GM12801 (cell line): ENCODE measurements around the gene CFAP43.

Experiments used
- TF ChIP-seq, protein P1 (sequence below): IDR thresholded peaks from one replicate; pipeline ENCODE4 v1.5.1; 2011; ENCODE audit warnings: control low read depth; ENCODE audit not compliant: insufficient read length; ENCODE audit errors: extremely low read depth

CFAP43 gene

DNA sequence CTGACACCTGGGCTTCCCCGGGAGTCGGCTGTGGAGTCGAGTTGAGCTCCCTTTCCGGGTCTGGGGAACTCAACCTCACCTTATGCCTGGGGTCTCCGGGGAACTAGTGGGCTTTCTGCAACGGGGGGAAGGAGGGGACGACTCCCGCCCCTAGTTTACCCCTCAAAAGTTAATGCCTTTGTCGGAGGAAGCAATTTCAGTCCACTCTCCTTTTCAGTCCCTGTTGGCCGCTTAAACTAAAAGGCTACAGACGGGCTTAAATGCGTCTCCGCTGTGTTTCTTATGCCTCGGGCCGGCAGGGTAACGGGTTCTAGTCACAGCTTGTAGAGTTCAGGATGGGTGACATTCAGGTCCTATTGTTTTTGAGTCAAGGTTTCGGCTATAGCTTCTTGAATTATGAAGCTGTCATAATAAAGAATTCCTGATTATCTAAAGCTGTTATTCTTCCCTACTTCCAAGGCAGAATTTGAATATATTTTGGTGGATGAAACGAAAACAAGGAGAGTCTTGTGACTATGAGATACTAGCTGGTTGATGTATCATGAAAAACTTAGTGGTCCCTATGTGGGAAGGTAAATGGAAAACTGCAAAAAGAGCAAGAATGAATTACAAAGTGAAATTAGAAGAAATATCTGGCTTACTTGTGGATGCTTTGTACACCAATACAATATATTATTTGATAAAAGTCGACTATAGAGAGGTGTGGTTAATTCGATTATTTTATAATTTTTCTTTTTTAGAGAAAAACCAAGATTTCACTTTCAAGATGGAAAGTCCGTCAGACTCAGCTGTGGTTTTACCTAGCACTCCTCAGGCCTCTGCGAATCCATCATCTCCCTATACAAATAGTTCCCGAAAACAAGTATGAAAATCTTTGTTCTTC lies 109.7 kb downstream of the CFAP43 start:
- TF ChIP-seq, protein P1, sequence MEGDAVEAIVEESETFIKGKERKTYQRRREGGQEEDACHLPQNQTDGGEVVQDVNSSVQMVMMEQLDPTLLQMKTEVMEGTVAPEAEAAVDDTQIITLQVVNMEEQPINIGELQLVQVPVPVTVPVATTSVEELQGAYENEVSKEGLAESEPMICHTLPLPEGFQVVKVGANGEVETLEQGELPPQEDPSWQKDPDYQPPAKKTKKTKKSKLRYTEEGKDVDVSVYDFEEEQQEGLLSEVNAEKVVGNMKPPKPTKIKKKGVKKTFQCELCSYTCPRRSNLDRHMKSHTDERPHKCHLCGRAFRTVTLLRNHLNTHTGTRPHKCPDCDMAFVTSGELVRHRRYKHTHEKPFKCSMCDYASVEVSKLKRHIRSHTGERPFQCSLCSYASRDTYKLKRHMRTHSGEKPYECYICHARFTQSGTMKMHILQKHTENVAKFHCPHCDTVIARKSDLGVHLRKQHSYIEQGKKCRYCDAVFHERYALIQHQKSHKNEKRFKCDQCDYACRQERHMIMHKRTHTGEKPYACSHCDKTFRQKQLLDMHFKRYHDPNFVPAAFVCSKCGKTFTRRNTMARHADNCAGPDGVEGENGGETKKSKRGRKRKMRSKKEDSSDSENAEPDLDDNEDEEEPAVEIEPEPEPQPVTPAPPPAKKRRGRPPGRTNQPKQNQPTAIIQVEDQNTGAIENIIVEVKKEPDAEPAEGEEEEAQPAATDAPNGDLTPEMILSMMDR: no peak

DNA sequence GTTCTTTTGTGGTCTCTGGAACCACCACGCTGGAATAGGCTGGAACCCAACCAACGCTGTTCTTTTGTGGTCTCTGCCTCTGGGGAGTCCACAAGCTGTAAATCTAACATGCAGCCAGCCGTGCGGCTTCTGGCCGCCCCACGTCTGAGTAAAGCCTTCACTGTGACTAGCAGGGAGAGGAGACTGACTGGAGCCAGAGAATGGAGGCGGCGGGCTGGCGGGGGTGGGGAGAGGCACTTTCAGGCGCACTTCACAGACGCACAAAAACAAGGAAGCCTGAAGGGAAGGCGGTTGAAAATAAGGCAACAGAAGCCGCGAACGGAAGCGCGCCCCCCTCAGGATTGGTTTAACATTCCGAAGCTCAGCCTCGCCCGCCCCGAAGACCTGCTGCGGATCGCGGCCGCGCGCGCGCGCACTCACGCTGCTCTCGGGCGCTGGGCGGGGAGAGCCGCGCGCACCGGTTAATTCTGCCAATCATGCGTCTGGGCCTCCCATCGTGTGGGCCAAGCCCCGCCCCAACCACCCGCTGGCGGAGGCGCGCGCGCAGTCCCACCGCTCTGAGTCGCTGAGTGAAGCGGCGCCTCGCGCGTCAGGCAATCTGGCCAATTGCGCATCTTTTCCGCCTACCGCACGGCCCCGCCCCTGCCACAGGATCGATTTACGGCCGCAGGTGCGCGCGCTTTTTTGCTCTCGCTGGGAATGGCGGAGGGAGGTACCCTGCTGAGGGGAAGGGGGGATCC lies 110.5 kb downstream of the CFAP43 start, which contains the start of gene SFR1:
TSS of gene SFR1 (plus strand) at position 687 of the 740 bp plus-strand sequence. CDS start at position 700, 13 bp downstream.
- TF ChIP-seq, protein P1: no peak

DNA sequence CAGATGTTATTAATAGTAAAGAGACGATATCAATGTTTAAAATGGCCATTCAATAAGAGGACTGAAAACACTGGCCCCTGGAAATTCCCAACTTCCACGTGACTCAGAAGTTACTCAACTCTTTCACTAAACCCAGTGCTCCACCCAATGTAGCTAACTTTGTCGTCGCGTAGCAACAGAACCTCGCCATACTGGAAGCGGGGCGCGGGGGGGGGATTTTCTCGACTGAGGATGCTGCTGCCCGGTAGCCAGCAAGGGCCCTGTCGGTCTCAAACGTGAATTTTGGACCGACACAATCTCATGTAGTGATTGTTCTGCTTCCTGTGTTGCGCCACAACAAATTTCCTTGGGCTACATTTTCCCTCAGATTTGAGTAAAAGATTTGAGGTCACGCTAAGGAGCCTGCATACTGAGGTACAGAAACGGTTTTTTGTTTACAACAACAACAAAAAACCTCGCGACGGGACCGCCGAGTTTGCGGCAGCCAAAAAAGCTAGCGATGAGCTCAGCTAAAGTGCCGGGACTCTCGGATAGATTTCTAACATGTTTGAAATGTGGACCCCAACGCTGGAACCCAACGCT lies 111.2 kb downstream of the CFAP43 start:
- TF ChIP-seq, protein P1: no peak

DNA sequence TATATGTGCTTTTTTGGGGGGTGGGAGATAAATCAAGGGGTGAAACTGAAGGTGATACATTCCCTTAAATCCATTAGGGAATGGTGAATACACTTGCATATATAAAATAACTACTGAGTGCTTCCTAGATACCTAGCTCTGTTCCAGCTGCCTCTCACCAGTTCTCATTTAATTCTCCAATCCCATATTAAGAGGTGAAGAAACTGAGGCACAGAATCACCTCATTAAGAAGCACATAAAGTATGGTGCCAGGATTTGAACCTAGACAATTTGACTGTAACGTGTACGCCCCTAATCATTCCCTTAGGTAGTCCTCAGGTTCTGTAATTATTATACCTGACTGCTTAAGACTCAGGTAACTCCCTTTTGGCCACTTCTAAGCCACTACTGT lies 111.7 kb downstream of the CFAP43 start:
- TF ChIP-seq, protein P1: no peak

DNA sequence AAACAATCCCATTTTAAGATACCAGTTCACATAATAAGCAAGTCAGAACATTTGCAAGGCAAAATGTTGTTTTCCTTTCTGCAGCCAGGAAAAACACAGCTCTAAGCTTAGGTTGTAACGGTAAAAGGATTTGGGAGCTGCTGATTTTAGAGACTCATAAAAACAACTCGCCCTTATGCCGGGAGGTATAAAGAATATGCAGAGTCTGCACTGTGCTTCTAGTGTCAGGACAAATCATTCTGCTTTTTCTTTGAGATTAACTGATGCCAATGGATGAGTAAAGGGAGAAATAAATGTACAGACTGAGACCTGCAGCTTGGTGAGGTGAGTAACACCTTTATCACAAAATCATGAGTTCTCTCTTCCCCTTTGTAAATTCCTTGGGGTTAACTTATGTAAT lies 112.2 kb downstream of the CFAP43 start:
- TF ChIP-seq, protein P1: no peak

DNA sequence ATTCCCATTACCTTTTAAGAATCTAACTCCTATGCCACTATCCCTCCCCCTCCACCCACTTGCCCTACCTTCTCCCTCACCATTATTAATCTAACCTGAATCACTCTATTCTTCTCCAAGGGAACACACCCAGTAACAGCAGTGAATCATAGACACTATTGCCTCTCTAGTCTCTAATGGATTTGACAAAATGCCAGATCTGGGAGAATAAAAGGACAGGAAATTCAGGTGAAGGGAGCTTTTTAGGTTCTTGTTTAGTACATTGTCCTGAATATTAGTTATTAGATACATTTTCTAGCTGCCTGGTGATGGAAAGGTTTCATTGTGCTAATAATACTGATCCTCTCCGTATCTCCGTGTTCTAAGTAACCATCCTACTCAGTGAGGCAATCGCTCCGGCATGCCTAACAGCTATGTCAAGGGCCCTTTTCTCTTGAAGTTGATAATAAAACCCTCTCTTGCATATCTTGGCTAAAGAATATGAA lies 114.3 kb downstream of the CFAP43 start:
- TF ChIP-seq, protein P1: no peak

DNA sequence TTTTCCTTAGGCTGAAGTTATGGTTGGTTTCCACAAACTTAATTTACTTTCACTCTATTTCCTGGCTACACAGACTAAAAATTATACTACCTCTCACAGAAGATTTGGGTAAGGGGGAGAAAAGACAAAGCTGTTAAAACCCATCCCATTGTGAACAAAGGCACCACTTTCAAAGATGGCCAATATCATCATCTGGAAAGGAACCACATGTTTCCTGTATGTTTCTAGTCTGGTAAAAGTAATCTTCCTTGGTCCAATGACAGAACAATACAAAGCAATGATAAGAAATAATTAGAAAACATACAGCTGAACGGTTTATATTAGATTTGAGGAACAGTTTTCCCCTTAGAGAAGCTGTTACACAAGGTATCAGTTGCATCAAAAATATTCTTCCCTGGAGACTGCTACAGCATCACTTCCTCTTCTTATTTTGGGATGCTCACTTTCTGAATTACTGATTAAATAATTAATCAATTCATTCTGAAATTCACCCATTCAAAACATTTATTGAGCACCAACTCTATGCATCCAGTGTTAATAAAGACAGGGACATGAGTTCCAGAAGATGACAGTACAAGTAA lies 118.7 kb downstream of the CFAP43 start:
- TF ChIP-seq, protein P1: no peak
